Keratinocyte (primary cell): Measurements from ENCODE around the gene MT1B. TPM values are rescaled to one million over a fixed set of nuclear protein-coding genes. Genes with fewer than 3 reads are reported as not detected.
A peak's percentile ranks its signal among the peaks of the same experiment; 100 is the strongest.
"Not testable (repeated sequence)": the region's sequence is repeated elsewhere in the genome, so short reads cannot be mapped to it uniquely, and the experiment has no call there.

ENCODE experiments used
- DNase-seq: peaks from one replicate; pipeline ENCODE4 v3.0.0-alpha.2; 2011; ENCODE audit warnings: low read depth, missing footprints, low spot score
- FAIRE-seq: peaks from 2 replicates; lab custom pipeline; 2011; peaks lifted over from hg19 to GRCh38; lab: Jason Lieb, UNC
- H2AFZ ChIP-seq: 2 replicates; pipeline ENCODE4 v1.6.0; 2012; ENCODE audit warnings: low read length, control low read depth, inconsistent platforms; ENCODE audit not compliant: control insufficient read depth
- H3K27ac ChIP-seq: 2 replicates; pipeline ENCODE4 v1.5.1; 2011; ENCODE audit warnings: low read length; ENCODE audit not compliant: control insufficient read depth, insufficient read depth
- H3K27me3 ChIP-seq: 3 replicates; pipeline ENCODE4 v1.6.0; 2011; ENCODE audit warnings: low read length; ENCODE audit not compliant: control insufficient read depth, insufficient read depth; ENCODE audit errors: extremely low read depth
- H3K36me3 ChIP-seq, 2 experiments: 2 replicates in 1 of 2; 3 replicates in 1 of 2; pipeline ENCODE4 v1.5.1; 2011; ENCODE audit warnings: low read length in 2 of 2, mild to moderate bottlenecking in 1 of 2; ENCODE audit not compliant: control insufficient read depth in 2 of 2, insufficient read depth in 2 of 2; ENCODE audit errors: extremely low read depth in 1 of 2
- H3K4me1 ChIP-seq: 3 replicates; pipeline ENCODE4 v1.5.1; 2011; ENCODE audit warnings: low read length; ENCODE audit not compliant: control insufficient read depth, insufficient read depth; ENCODE audit errors: extremely low read depth
- H3K4me2 ChIP-seq: 3 replicates; pipeline ENCODE4 v1.6.0; 2011; ENCODE audit warnings: low read depth, low read length; ENCODE audit not compliant: control insufficient read depth, insufficient read depth; ENCODE audit errors: extremely low read depth
- H3K4me3 ChIP-seq, 3 experiments: fragments of 200-600 bp in 1 of 3; sonication (generic) in 1 of 3; 2 replicates in 2 of 3; 3 replicates in 1 of 3; pipeline ENCODE4 v1.5.1; 2011 to 2016; ENCODE audit warnings: low read length in 3 of 3, mild to moderate bottlenecking in 3 of 3, control low read depth in 2 of 3, inconsistent platforms in 1 of 3, low read depth in 1 of 3, mixed read lengths in 1 of 3, mixed run types in 1 of 3, moderate library complexity in 1 of 3; ENCODE audit not compliant: control insufficient read depth in 2 of 3, insufficient read depth in 2 of 3; ENCODE audit errors: extremely low read depth in 1 of 3
- H3K79me2 ChIP-seq: 2 replicates; pipeline ENCODE4 v1.6.0; 2012; ENCODE audit warnings: low read length; ENCODE audit not compliant: control insufficient read depth, insufficient read depth
- H3K9ac ChIP-seq: 3 replicates; pipeline ENCODE4 v1.6.0; 2011; ENCODE audit warnings: low read length; ENCODE audit not compliant: control insufficient read depth, insufficient read depth; ENCODE audit errors: extremely low read depth
- H3K9me1 ChIP-seq: 3 replicates; pipeline ENCODE4 v1.6.0; 2011; ENCODE audit warnings: low read length; ENCODE audit not compliant: control insufficient read depth, insufficient read depth; ENCODE audit errors: extremely low read depth
- H3K9me3 ChIP-seq: 2 replicates; pipeline ENCODE4 v1.5.1; 2012; ENCODE audit warnings: low read depth, low read length; ENCODE audit not compliant: control insufficient read depth
- H4K20me1 ChIP-seq: 3 replicates; pipeline ENCODE4 v1.6.0; 2011; ENCODE audit warnings: low read length; ENCODE audit not compliant: control insufficient read depth, insufficient read depth; ENCODE audit errors: extremely low read depth
- EZH2 ChIP-seq: IDR thresholded peaks from one replicate; pipeline ENCODE4 v1.6.1; 2012; ENCODE audit warnings: inconsistent platforms, mild to moderate bottlenecking, low read length, moderate library complexity
- dilution Hi-C: fragments of 300-500 bp; cut with MboI; formaldehyde crosslinking; loops from one replicate; pipeline ENCODE4 v1.7.0; 2020; ENCODE audit warnings: low sequenced_read_pairs; ENCODE audit not compliant: extremely low pct_ligation_motif_present
- polyA plus RNA-seq, 5 experiments: library from polyadenylated mRNA; depleted of rRNA in 3 of 5; stranded (reverse) in 3 of 5; stranded (forward) in 1 of 5; unstranded in 1 of 5; fragments of >200 nt; gene quantifications; 1 replicate in 1 of 5; 2 replicates in 3 of 5; 3 replicates in 1 of 5; pipeline versions ENCODE4 v1.2.1 to v1.2.3, GENCODE V29; 2011 to 2012; ENCODE audit warnings: missing spikeins in 2 of 5, low read depth in 1 of 5, low replicate concordance in 1 of 5
- TF ChIP-seq, protein P1 (sequence below), 3 experiments: IDR thresholded peaks in 1 of 3; conservative IDR thresholded peaks in 1 of 3; optimal IDR thresholded peaks in 1 of 3; 2 replicates in 2 of 3; 3 replicates in 1 of 3; pipeline versions ENCODE3 to v1.5.1; 2011; ENCODE audit warnings: low read length in 3 of 3, mild to moderate bottlenecking in 3 of 3, moderate library complexity in 2 of 3, control low read depth in 1 of 3, inconsistent platforms in 1 of 3; ENCODE audit not compliant: insufficient read depth in 2 of 3; ENCODE audit errors: extremely low read depth in 1 of 3

MT1B gene
- polyA plus RNA-seq, 1 donor (not counting 4 experiments of a cell fraction or from before 2014, with no cell fraction given), result not detected

DNA sequence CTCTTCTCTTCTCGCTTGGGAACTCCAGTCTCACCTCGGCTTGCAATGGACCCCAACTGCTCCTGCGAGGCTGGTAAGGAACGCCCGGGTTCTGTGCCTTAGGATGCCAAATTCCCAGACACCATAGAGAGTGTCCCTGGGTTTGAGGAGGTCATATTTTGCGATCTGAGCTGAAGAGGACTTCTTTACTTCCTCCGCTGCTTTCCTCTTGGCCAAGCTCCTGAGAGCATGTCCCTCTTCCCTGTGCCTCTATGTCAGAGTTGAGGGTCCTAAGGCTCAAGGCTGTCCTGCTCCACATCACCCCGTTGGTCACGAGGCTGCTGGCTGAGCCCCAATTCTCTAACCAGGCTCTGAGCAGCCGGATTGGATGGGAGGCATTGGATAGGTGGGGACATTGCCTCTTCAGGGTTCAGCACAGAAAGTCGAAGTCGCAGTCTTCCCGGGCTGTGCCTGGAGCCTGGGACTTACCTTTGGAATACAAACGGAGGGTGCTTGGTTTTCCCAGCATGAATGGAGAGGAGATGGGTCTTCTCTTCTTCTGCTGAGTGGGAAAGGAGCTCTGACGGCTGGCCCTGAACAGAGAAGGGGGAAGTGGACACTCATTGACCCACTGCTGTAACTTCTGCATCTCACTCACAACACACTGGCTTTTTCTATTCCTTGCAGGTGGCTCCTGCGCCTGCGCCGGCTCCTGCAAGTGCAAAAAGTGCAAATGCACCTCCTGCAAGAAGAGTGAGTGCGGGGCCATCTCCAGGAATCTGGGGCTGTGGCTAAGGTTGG lies 18.3 kb downstream of the MT1B start:
- H3K9ac ChIP-seq, result no peak overlapping the region
- no peaks in the 10 kb centered on the region for H4K20me1 ChIP-seq
- FAIRE-seq, result no peak
- no peak overlapping the region for H3K27ac ChIP-seq
- no peak overlapping the region for H3K4me2 ChIP-seq
- no peak overlapping the region for H2AFZ ChIP-seq
- no peak overlapping the region for H3K4me3 ChIP-seq
- H3K4me1 ChIP-seq, result peaks cover 14% of the 10 kb centered on the region
- TF ChIP-seq EZH2, result no peak
- TF ChIP-seq, protein P1, sequence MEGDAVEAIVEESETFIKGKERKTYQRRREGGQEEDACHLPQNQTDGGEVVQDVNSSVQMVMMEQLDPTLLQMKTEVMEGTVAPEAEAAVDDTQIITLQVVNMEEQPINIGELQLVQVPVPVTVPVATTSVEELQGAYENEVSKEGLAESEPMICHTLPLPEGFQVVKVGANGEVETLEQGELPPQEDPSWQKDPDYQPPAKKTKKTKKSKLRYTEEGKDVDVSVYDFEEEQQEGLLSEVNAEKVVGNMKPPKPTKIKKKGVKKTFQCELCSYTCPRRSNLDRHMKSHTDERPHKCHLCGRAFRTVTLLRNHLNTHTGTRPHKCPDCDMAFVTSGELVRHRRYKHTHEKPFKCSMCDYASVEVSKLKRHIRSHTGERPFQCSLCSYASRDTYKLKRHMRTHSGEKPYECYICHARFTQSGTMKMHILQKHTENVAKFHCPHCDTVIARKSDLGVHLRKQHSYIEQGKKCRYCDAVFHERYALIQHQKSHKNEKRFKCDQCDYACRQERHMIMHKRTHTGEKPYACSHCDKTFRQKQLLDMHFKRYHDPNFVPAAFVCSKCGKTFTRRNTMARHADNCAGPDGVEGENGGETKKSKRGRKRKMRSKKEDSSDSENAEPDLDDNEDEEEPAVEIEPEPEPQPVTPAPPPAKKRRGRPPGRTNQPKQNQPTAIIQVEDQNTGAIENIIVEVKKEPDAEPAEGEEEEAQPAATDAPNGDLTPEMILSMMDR (optimal IDR thresholded peaks at IDR 0.05 in 1 of 3, IDR thresholded peaks at IDR 0.05 in 1 of 3, conservative IDR thresholded peaks at IDR 0.05 in 1 of 3; ENCODE audit: extremely low read depth in 1 of 3, insufficient read depth in 2 of 3, low read length in 3 of 3), result no peak
- H3K9me1 ChIP-seq, result no peaks in the 10 kb centered on the region
- dilution Hi-C loops, result no loop called here
- peaks cover 36% of the 10 kb centered on the region for H3K27me3 ChIP-seq
- no peaks in the 10 kb centered on the region for H3K79me2 ChIP-seq
- no peaks in the 10 kb centered on the region for H3K36me3 ChIP-seq
- DNase-seq, result no peak
- H3K9me3 ChIP-seq, result no peaks in the 10 kb centered on the region

DNA sequence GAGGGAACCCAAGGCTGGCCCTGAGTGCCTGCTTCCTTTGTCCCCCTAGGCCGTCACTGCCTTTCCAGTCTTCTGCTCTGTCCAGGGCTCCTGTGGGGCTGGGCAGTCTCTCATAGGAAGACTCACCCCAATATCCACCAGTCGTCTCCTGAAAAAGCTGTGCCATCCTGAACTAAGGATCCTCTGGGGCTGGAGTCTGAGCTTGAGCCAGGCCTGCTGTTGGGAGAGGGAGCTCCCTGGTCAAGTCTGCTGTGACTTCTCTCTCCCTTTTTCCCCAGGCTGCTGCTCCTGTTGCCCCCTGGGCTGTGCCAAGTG lies 18.9 kb downstream of the MT1B start:
- Histone ChIP-seq H3K27me3 (peaks cover 36% of the 10 kb centered on the region), H2AFZ (no peak overlapping the region), H3K9ac (no peak overlapping the region), H4K20me1 (no peaks in the 10 kb centered on the region), H3K4me2 (no peak overlapping the region), H3K27ac (no peak overlapping the region), H3K79me2 (no peaks in the 10 kb centered on the region), H3K9me3 (no peaks in the 10 kb centered on the region), H3K9me1 (no peaks in the 10 kb centered on the region), H3K4me3 (no peak overlapping the region), H3K36me3 (no peaks in the 10 kb centered on the region), H3K4me1 (peaks cover 14% of the 10 kb centered on the region)
- dilution Hi-C loops, result no loop called here
- TF ChIP-seq EZH2, result no peak
- TF ChIP-seq, protein P1 (optimal IDR thresholded peaks at IDR 0.05 in 1 of 3, IDR thresholded peaks at IDR 0.05 in 1 of 3, conservative IDR thresholded peaks at IDR 0.05 in 1 of 3; ENCODE audit: extremely low read depth in 1 of 3, insufficient read depth in 2 of 3, low read length in 3 of 3), result no peak
- DNase-seq (no peak), FAIRE-seq (no peak)

DNA sequence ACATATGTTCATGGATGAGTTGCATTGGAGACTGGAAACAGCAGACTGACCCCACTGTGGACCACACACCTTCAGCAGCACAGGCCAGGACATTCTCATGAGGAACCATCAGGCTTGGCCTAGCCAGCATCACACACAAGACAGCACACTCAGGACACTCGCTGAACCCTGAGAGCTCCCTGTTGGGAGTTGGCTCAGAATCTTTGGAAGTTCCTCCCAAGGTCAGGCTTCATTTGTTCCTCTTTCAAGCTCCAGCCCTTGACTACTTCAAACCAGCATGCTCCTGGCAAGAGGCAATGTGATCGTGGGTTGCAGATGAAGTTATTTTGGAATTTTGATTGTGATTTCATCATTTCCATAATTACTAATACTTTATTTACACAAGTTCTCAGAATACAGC lies 20.0 kb downstream of the MT1B start:
- H3K9ac ChIP-seq, H3K4me2 ChIP-seq, H3K9me3 ChIP-seq, H3K9me1 ChIP-seq, H3K4me3 ChIP-seq, H3K79me2 ChIP-seq, H3K36me3 ChIP-seq, H4K20me1 ChIP-seq, DNase-seq, H2AFZ ChIP-seq, H3K27ac ChIP-seq, dilution Hi-C loops: not testable (repeated sequence)
- H3K27me3 ChIP-seq, result peaks cover 36% of the 10 kb centered on the region
- FAIRE-seq, result peak; percentile 86
- peaks cover 14% of the 10 kb centered on the region for H3K4me1 ChIP-seq

DNA sequence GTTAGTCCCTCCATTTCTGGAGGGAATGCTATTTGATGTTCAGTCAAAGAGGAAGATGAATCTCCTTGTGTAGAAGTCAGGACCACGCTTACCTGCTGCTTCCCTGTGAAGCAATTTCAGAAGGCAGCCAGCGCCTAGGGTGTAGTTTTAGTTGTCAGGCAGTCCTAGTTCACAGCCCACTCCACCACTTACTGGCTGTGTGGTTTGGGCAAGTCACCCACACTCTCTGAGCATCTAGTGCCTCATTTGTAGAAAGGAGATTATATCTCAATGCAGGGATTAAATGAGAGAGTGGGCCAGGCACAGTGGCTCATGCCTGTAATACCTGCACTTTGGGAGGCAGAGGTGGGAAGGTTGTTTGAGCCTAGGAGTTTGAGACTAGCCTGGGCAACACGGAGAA lies 20.5 kb downstream of the MT1B start:
- H3K4me2 ChIP-seq, FAIRE-seq: not testable (repeated sequence)

More for the DNA sequence above, 20.5 kb downstream of the MT1B start:
- DNase-seq, H2AFZ ChIP-seq, H3K4me3 ChIP-seq, H4K20me1 ChIP-seq, dilution Hi-C loops, H3K36me3 ChIP-seq, H3K79me2 ChIP-seq, H3K27ac ChIP-seq, H3K9me3 ChIP-seq, H3K9me1 ChIP-seq, H3K9ac ChIP-seq: not testable (repeated sequence)
- H3K4me1 ChIP-seq, result peaks cover 14% of the 10 kb centered on the region
- peaks cover 34% of the 10 kb centered on the region for H3K27me3 ChIP-seq
